H7 (cell line): ENCODE results near the gene WDR20. TPM values are rescaled to one million over a fixed set of nuclear protein-coding genes. Genes with fewer than 3 reads are reported as not detected.
A peak's percentile ranks its signal among the peaks of the same experiment; 100 is the strongest.

Experiments used
- DNase-seq: peaks from one replicate; pipeline ENCODE4 v3.0.0; 2012
- H3K27me3 ChIP-seq: 2 replicates; pipeline ENCODE4 v1.6.0; 2011; ENCODE audit warnings: mild to moderate bottlenecking, low read length; ENCODE audit not compliant: control insufficient read depth, insufficient read depth
- H3K36me3 ChIP-seq: replicated peaks from 2 replicates; pipeline ENCODE4 v1.5.1; 2011; ENCODE audit warnings: low read length; ENCODE audit not compliant: control insufficient read depth, insufficient read depth
- H3K4me3 ChIP-seq: 2 replicates; pipeline ENCODE4 v1.5.1; 2011; ENCODE audit warnings: low read depth, mild to moderate bottlenecking, control low read depth, low read length, moderate library complexity; ENCODE audit not compliant: insufficient read depth
- total RNA-seq: library from RNA; depleted of rRNA; stranded (reverse); fragments of >200 nt; shearing (Covaris generic); gene quantifications from 2 replicates; pipeline ENCODE4 v1.2.3, GENCODE V29; 2014

The WDR20 gene
- total RNA-seq, 1 experiment from 2014 or later, result 14.7 TPM

- no peaks in the 10 kb centered on the region for H3K27me3 ChIP-seq
Measured at GRCh38 chr14:102207831-102208365, 68.2 kb downstream of the WDR20 start.

GRCh38 chr14:102208741-102209140 is 69.0 kb downstream of the WDR20 start:
- Histone ChIP-seq H3K27me3 (no peaks in the 10 kb centered on the region), H3K4me3 (no peak overlapping the region), H3K36me3 (peaks cover 12% of the 10 kb centered on the region)
- DNase-seq, result no peak

More at GRCh38 chr14:102207831-102208365, 68.2 kb downstream of the WDR20 start:
- Histone ChIP-seq H3K36me3 (peaks cover 12% of the 10 kb centered on the region), H3K4me3 (no peak overlapping the region)
- DNase-seq, result no peak

- peaks cover 11% of the 10 kb centered on the region for H3K36me3 ChIP-seq
- no peak overlapping the region for H3K4me3 ChIP-seq
- H3K27me3 ChIP-seq, result no peaks in the 10 kb centered on the region
- DNase-seq, result peak; percentile 72
Measured at GRCh38 chr14:102209224-102209966, 69.7 kb downstream of the WDR20 start.

- peak; percentile 71 for DNase-seq
- Histone ChIP-seq H3K4me3 (no peak overlapping the region), H3K27me3 (no peaks in the 10 kb centered on the region), H3K36me3 (peaks cover 11% of the 10 kb centered on the region)
Measured at GRCh38 chr14:102210421-102211042, 70.8 kb downstream of the WDR20 start.

- Histone ChIP-seq H3K36me3 (peaks cover 11% of the 10 kb centered on the region), H3K4me3 (no peak overlapping the region), H3K27me3 (no peaks in the 10 kb centered on the region)
- DNase-seq, result peak; percentile 24
Measured at GRCh38 chr14:102211240-102211639, 71.5 kb downstream of the WDR20 start.

- Histone ChIP-seq H3K36me3 (peaks cover 11% of the 10 kb centered on the region), H3K4me3 (no peak overlapping the region), H3K27me3 (no peaks in the 10 kb centered on the region)
- DNase-seq, result peak; percentile 33
Measured at GRCh38 chr14:102212356-102212755, 72.7 kb downstream of the WDR20 start.

GRCh38 chr14:102212845-102213244 is 73.1 kb downstream of the WDR20 start:
- peaks cover 11% of the 10 kb centered on the region for H3K36me3 ChIP-seq
- DNase-seq, result peak; percentile 50
- H3K4me3 ChIP-seq, result no peak overlapping the region
- H3K27me3 ChIP-seq, result no peaks in the 10 kb centered on the region

GRCh38 chr14:102213470-102213869 is 73.8 kb downstream of the WDR20 start:
- DNase-seq, result peak; percentile 41
- Histone ChIP-seq H3K27me3 (no peaks in the 10 kb centered on the region), H3K4me3 (no peak overlapping the region), H3K36me3 (peaks cover 11% of the 10 kb centered on the region)

- Histone ChIP-seq H3K27me3 (no peaks in the 10 kb centered on the region), H3K36me3 (peaks cover 8% of the 10 kb centered on the region), H3K4me3 (no peak overlapping the region)
- peak; percentile 66 for DNase-seq
Measured at GRCh38 chr14:102213984-102214658, 74.4 kb downstream of the WDR20 start.

- peak; percentile 13 for DNase-seq
- H3K4me3 ChIP-seq, result no peak overlapping the region
- no peaks in the 10 kb centered on the region for H3K27me3 ChIP-seq
- H3K36me3 ChIP-seq, result peaks cover 2% of the 10 kb centered on the region
Measured at GRCh38 chr14:102215071-102215470, 75.4 kb downstream of the WDR20 start.

- H3K4me3 ChIP-seq, result no peak overlapping the region
- peak; percentile 51 for DNase-seq
- no peaks in the 10 kb centered on the region for H3K27me3 ChIP-seq
- H3K36me3 ChIP-seq, result peaks cover 2% of the 10 kb centered on the region
Measured at GRCh38 chr14:102215576-102216250, 76.0 kb downstream of the WDR20 start.

- peak; percentile 41 for DNase-seq
- Histone ChIP-seq H3K4me3 (no peak overlapping the region), H3K36me3 (no peaks in the 10 kb centered on the region; the same call in 1 of the 2 replicates), H3K27me3 (no peaks in the 10 kb centered on the region)
Measured at GRCh38 chr14:102217399-102217798, 77.7 kb downstream of the WDR20 start.

- Histone ChIP-seq H3K36me3 (no peaks in the 10 kb centered on the region; the same call in 1 of the 2 replicates), H3K27me3 (no peaks in the 10 kb centered on the region), H3K4me3 (no peak overlapping the region)
- peak; percentile 27 for DNase-seq
Measured at GRCh38 chr14:102217987-102218421, 78.3 kb downstream of the WDR20 start.

- H3K27me3 ChIP-seq, result no peaks in the 10 kb centered on the region
- DNase-seq, result peak; percentile 57
- H3K36me3 ChIP-seq, result no peaks in the 10 kb centered on the region; the same call in none of the 2 replicates
- H3K4me3 ChIP-seq, result no peak overlapping the region
Measured at GRCh38 chr14:102218688-102219087, 79.0 kb downstream of the WDR20 start.
